Measurements from ENCODE around the gene SF3A2.

DNA sequence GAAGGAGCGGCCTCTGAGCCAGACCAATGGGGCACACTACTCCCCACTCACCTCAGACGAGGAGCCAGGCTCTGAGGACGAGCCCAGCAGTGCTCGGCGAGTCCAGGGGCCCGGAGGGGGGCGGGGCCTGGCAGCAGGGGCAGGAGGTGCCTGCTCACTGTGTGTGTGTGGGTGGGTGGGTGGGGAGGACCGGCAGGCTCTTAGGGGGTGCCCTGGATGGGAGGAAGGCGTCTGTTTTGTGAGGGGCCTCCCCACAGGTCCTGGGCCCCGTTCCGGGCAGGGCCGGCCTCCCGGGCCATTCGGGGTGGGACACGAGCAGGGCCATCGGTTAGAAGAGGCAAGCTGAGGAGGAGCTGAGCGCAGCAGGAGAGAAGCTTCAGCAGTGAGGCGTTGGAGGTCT is 13.2 kb upstream of the SF3A2 start:
- TF ChIP-seq, protein P1, sequence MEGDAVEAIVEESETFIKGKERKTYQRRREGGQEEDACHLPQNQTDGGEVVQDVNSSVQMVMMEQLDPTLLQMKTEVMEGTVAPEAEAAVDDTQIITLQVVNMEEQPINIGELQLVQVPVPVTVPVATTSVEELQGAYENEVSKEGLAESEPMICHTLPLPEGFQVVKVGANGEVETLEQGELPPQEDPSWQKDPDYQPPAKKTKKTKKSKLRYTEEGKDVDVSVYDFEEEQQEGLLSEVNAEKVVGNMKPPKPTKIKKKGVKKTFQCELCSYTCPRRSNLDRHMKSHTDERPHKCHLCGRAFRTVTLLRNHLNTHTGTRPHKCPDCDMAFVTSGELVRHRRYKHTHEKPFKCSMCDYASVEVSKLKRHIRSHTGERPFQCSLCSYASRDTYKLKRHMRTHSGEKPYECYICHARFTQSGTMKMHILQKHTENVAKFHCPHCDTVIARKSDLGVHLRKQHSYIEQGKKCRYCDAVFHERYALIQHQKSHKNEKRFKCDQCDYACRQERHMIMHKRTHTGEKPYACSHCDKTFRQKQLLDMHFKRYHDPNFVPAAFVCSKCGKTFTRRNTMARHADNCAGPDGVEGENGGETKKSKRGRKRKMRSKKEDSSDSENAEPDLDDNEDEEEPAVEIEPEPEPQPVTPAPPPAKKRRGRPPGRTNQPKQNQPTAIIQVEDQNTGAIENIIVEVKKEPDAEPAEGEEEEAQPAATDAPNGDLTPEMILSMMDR (IDR thresholded peaks at IDR 0.05), result no peak
- TF ChIP-seq EZH2 (IDR thresholded peaks at IDR 0.05), result no peak
